HG02571 (cell line): ENCODE measurements around the gene ZNF891.

ENCODE experiments used
- ATAC-seq: cut with Tn5 transposase; IDR thresholded peaks from one replicate; pipeline ENCODE4 v1.9.1; 2021; ENCODE audit warnings: mild to moderate bottlenecking, moderate library complexity; ENCODE audit not compliant: unreplicated experiment

The ZNF891 gene

DNA sequence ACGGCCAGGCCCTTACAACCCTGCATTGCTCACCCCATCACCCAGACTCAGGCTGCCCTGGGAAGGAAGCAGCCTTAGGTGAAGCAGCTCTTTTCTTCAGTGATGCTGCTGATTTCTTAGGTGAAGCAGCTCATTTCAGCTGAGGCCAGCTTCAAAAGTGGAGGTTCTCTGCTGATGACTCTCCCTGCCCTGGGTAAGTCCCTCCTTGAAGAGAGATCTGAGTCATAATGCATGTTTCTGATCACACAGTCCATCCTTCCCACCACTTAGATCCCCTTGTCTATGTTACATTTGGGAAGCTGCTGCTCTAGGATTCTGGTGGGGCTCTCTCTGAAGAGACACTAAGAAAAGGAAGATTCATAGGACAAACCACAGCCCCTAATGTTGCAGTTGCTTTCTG is 66.5 kb downstream of the ZNF891 start:
- no peak for ATAC-seq

GRCh38 chr12:133061954-133062353 is 68.1 kb downstream of the ZNF891 start:
- ATAC-seq: no peak

DNA sequence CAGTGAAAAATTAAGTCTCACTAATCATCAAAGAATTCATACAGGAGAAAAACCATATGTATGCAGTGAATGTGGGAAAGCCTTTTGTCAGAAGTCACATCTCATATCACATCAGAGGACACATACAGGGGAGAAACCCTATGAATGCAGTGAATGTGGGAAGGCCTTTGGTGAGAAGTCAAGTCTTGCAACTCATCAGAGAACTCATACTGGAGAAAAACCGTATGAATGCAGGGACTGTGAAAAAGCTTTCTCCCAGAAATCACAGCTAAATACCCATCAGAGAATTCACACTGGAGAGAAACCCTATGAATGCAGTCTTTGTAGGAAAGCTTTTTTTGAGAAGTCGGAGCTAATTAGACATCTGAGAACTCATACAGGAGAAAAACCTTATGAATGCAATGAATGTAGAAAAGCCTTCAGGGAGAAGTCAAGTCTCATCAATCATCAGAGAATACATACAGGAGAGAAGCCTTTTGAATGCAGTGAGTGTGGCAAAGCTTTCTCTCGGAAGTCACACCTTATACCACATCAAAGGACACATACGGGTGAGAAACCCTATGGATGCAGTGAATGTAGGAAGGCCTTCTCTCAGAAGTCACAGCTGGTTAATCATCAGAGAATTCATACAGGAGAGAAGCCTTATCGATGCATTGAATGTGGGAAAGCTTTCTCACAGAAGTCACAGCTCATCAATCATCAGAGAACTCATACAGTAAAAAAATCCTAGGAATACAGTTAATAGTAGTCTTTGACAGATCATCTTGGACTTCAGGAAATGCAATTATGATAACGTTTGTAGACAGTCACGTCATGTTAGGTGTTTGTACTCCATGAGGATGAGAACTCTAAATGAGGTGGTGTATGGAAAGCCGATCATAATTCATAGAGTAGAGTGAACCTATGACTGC is 71.6 kb downstream of the ZNF891 start:
- no peak for ATAC-seq

- no peak for ATAC-seq
Measured at GRCh38 chr12:133057446-133057845, 72.6 kb downstream of the ZNF891 start.
